Karpas-422 (cell line): ENCODE data around the gene HOXA9. TPM values are rescaled to one million over a fixed set of nuclear protein-coding genes. Genes with fewer than 3 reads are reported as not detected.
A peak's percentile ranks its signal among the peaks of the same experiment; 100 is the strongest.

Source experiments
- DNase-seq: peaks from one replicate; pipeline ENCODE4 v3.0.0-alpha.2; 2015
- H2AFZ ChIP-seq: fragments of 200-600 bp; sonication (generic); 2 replicates; pipeline ENCODE4 v1.6.1; 2014; ENCODE audit warnings: antibody characterized with exemption, low read length, mixed read lengths
- H3K27ac ChIP-seq: fragments of 200-600 bp; sonication (generic); 2 replicates; pipeline ENCODE4 v1.5.1; 2014; ENCODE audit warnings: mild to moderate bottlenecking, low read length, moderate library complexity
- H3K27me3 ChIP-seq: fragments of 200-600 bp; sonication (generic); 2 replicates; pipeline ENCODE4 v1.6.1; 2014; ENCODE audit warnings: low read length, mixed read lengths
- H3K36me3 ChIP-seq: fragments of 200-600 bp; sonication (generic); 2 replicates; pipeline ENCODE4 v1.6.1; 2014; ENCODE audit warnings: low read length, mixed read lengths; ENCODE audit not compliant: insufficient read depth
- H3K4me1 ChIP-seq: fragments of 200-600 bp; sonication (generic); 2 replicates; pipeline ENCODE4 v1.6.1; 2014; ENCODE audit warnings: mild to moderate bottlenecking, low read length, mixed read lengths
- H3K4me2 ChIP-seq: fragments of 200-600 bp; sonication (generic); 2 replicates; pipeline ENCODE4 v1.6.1; 2014; ENCODE audit warnings: low read length, low read depth, mild to moderate bottlenecking; ENCODE audit not compliant: poor library complexity, severe bottlenecking
- H3K4me3 ChIP-seq: fragments of 200-600 bp; sonication (generic); 2 replicates; pipeline ENCODE4 v1.5.1; 2014; ENCODE audit warnings: mild to moderate bottlenecking, antibody characterized with exemption, low read length, mixed read lengths
- H3K79me2 ChIP-seq: fragments of 200-600 bp; sonication (generic); 2 replicates; pipeline ENCODE4 v1.6.1; 2014; ENCODE audit warnings: mild to moderate bottlenecking, low read length, mixed read lengths
- H3K9ac ChIP-seq: fragments of 200-600 bp; sonication (generic); 2 replicates; pipeline ENCODE4 v1.6.0; 2014; ENCODE audit warnings: low read length
- H3K9me2 ChIP-seq: fragments of 200-600 bp; sonication (generic), shearing (Covaris generic); replicated peaks from 2 replicates; pipeline ENCODE4 v1.6.0; 2014; ENCODE audit warnings: mild to moderate bottlenecking, low read length, moderate library complexity; ENCODE audit not compliant: insufficient read depth
- H3K9me3 ChIP-seq: fragments of 300-700, 200-600 bp; sonication (generic); 2 replicates; pipeline ENCODE4 v1.6.1; 2014; ENCODE audit warnings: low read length, mixed read lengths
- H4K20me1 ChIP-seq: fragments of 200-600 bp; sonication (generic); 2 replicates; pipeline ENCODE4 v1.6.1; 2014; ENCODE audit warnings: mild to moderate bottlenecking, antibody characterized with exemption, low read length, low read depth; ENCODE audit not compliant: insufficient read depth
- total RNA-seq: library from RNA; depleted of rRNA; stranded (reverse); fragments of >200 nt; shearing (Covaris generic); gene quantifications from 2 replicates; pipeline ENCODE4 v1.2.3, GENCODE V29; 2014; ENCODE audit warnings: low replicate concordance

The HOXA9 gene
- total RNA-seq, 1 experiment from 2014 or later = not detected

DNA sequence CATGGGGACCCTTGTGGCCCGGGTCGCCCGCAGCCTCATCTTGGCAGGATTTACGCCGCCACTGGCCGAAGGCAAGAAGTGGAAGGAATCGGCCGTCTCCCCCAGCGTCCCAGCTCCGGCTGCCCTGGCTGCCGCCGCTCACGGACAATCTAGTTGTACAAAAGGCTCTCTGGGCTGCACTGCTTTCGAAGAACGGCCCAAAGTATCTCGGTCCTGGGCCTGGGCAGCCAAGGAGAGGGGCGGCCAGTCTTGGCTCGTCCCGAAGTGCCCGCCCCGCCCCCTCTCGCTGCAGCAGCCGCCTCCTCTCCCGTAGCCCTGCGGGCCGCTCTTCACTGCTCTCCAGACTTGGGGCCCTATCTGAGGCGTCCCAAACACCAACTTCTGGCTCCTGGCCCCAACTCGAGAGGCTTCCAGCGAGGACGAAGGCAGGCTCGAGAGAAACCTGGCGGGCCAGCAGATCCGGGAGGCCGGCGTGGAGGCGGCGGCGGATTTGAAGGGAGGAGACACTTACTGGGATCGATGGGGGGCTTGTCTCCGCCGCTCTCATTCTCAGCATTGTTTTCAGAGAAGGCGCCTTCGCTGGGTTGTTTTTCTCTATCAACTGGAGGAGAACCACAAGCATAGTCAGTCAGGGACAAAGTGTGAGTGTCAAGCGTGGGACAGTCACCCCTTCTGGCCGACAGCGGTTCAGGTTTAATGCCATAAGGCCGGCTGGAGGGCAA is 809 bp downstream of the HOXA9 start:
- H3K27ac ChIP-seq = no peak overlapping the region
- H3K36me3 ChIP-seq = no peaks in the 10 kb centered on the region
- no peaks in the 10 kb centered on the region for H3K9me3 ChIP-seq
- no peaks in the 10 kb centered on the region for H3K9me2 ChIP-seq
- no peaks in the 10 kb centered on the region for H3K27me3 ChIP-seq
- H3K79me2 ChIP-seq = no peaks in the 10 kb centered on the region
- no peak overlapping the region for H2AFZ ChIP-seq
- H3K9ac ChIP-seq = no peak overlapping the region
- H3K4me2 ChIP-seq = no peak overlapping the region
- no peaks in the 10 kb centered on the region for H4K20me1 ChIP-seq
- no peak for DNase-seq
- H3K4me1 ChIP-seq = peaks cover 18% of the 10 kb centered on the region
- H3K4me3 ChIP-seq = no peak overlapping the region

DNA sequence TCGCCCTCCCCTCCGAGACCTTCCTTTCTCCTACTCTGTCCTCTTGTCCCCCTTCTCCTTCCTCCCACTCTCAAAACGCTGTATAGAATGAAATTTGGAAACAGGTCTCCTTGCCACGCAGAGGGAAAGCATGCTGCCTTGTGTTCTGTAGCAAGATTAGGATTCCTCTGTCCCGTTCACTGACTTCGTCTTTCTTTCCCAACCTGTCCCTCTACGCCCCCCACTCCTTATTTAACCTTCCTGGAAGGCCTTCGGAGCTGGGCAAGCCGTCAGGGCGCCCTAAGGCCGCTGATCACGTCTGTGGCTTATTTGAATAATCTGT is 1.3 kb downstream of the HOXA9 start:
- Histone ChIP-seq H3K9ac (no peak overlapping the region), H3K79me2 (no peaks in the 10 kb centered on the region), H3K9me2 (no peaks in the 10 kb centered on the region), H3K27ac (no peak overlapping the region), H3K9me3 (no peaks in the 10 kb centered on the region), H3K4me1 (peaks cover 18% of the 10 kb centered on the region), H2AFZ (no peak overlapping the region), H3K36me3 (no peaks in the 10 kb centered on the region), H4K20me1 (no peaks in the 10 kb centered on the region), H3K27me3 (no peaks in the 10 kb centered on the region), H3K4me2 (no peak overlapping the region), H3K4me3 (no peak overlapping the region)
- DNase-seq = no peak

- Histone ChIP-seq H3K79me2 (no peaks in the 10 kb centered on the region), H3K4me2 (no peak overlapping the region)
Observed at GRCh38 chr7:27163288-27164044, 1.9 kb downstream of the HOXA9 start.

DNA sequence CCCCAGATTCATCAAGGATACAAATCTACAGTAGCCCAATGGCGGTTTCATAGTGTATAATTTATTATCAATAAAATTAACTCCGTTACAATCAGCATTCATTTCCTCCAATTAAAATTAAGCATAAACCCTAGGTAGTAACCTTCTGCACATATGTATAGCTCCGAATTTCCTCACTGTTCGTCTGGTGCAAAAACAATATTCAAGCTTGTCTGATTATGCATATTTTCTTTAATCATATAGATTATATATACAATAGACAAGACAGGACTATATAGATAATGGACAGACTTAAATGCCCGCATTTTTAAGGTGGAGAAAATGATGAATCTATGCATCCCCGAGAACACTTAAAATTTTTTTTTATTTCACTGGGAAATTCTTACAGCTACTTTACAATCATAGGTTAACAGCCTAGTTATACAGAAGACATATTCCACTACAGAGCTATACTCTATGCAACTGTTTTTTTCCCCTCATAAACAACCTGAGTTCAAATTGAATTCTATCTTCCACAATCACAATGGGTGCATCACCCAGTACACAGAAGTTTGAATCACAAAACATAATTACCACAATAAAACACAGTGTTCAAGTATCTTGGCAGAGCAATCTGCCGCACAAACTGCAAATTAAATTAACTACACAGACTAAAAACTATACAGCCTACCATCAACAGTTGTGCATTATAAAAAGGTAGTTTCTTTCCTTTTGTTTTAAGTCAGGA is 2.6 kb downstream of the HOXA9 start:
- Histone ChIP-seq H3K4me2 (no peak overlapping the region), H3K27ac (no peak overlapping the region), H3K27me3 (no peaks in the 10 kb centered on the region), H3K4me3 (no peak overlapping the region), H3K79me2 (no peaks in the 10 kb centered on the region), H3K9ac (no peak overlapping the region), H3K36me3 (no peaks in the 10 kb centered on the region), H3K9me3 (no peaks in the 10 kb centered on the region), H2AFZ (no peak overlapping the region), H4K20me1 (no peaks in the 10 kb centered on the region), H3K9me2 (no peaks in the 10 kb centered on the region), H3K4me1 (peaks cover 18% of the 10 kb centered on the region)
- DNase-seq = no peak

More at GRCh38 chr7:27163288-27164044, 1.9 kb downstream of the HOXA9 start:
- no peaks in the 10 kb centered on the region for H3K9me2 ChIP-seq
- no peaks in the 10 kb centered on the region for H3K36me3 ChIP-seq
- H3K9me3 ChIP-seq = no peaks in the 10 kb centered on the region
- H3K9ac ChIP-seq = no peak overlapping the region
- H3K27ac ChIP-seq = no peak overlapping the region
- no peak overlapping the region for H3K4me3 ChIP-seq
- peaks cover 18% of the 10 kb centered on the region for H3K4me1 ChIP-seq
- H2AFZ ChIP-seq = no peak overlapping the region
- no peaks in the 10 kb centered on the region for H4K20me1 ChIP-seq
- no peak for DNase-seq
- H3K27me3 ChIP-seq = no peaks in the 10 kb centered on the region

GRCh38 chr7:27161721-27162560 is 3.4 kb downstream of the HOXA9 start:
- peak overlapping the region; percentile 100 for H2AFZ ChIP-seq
- no peaks in the 10 kb centered on the region for H3K36me3 ChIP-seq
- peak; percentile 47 for DNase-seq
- H4K20me1 ChIP-seq = no peaks in the 10 kb centered on the region
- H3K27me3 ChIP-seq = no peaks in the 10 kb centered on the region
- H3K4me2 ChIP-seq = peak overlapping the region; percentile 100
- peaks cover 22% of the 10 kb centered on the region for H3K4me1 ChIP-seq
- H3K9me2 ChIP-seq = no peaks in the 10 kb centered on the region
- H3K4me3 ChIP-seq = peak overlapping the region; percentile 85
- peak overlapping the region; percentile 74 for H3K9ac ChIP-seq
- no peaks in the 10 kb centered on the region for H3K9me3 ChIP-seq
- no peaks in the 10 kb centered on the region for H3K79me2 ChIP-seq
- H3K27ac ChIP-seq = no peak overlapping the region

GRCh38 chr7:27161214-27161720 is 4.1 kb downstream of the HOXA9 start:
- H3K36me3 ChIP-seq = no peaks in the 10 kb centered on the region
- no peak overlapping the region for H3K27ac ChIP-seq
- peak overlapping the region; percentile 100 for H3K4me2 ChIP-seq
- peak overlapping the region; percentile 74 for H3K9ac ChIP-seq
- peak overlapping the region; percentile 100 for H2AFZ ChIP-seq
- H3K79me2 ChIP-seq = no peaks in the 10 kb centered on the region
- H3K4me3 ChIP-seq = peak overlapping the region; percentile 85
- no peaks in the 10 kb centered on the region for H4K20me1 ChIP-seq
- no peaks in the 10 kb centered on the region for H3K9me3 ChIP-seq
- peaks cover 27% of the 10 kb centered on the region for H3K4me1 ChIP-seq
- no peaks in the 10 kb centered on the region for H3K27me3 ChIP-seq
- H3K9me2 ChIP-seq = no peaks in the 10 kb centered on the region
- peak; percentile 83 for DNase-seq

DNA sequence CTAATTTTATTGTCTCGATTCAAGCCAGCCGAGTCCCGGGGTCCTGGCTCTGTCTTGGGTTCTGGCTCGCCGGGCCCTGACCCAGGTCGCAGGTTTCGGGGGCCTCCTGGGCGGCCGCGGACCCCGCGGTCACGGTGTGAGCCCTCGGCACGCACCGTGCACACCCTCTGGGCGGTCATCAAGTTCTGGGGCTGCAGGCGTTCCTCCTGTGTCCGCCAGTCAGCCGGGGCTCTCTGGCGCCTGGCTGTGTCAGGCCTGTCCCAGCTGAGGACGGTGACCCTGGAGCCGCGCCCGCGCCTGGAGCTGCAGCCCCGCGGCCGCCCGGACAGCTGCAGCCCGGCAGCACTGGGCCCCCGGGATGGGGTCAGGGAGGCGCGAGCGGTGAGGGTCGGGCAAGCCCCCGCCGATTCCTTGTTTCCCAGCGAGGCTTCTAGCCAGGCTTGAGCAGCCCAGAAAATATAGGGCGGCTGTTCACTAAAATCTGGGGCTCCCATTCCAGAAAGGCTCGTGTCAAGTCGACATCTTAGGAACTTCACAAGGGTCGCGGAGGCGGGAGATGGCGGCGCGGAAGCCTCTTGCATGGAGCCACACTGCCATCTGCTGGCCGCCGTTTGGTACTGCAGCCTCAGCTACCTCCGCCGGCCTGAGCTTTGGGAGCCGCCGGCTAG is 4.7 kb downstream of the HOXA9 start:
- H3K4me1 ChIP-seq = peaks cover 33% of the 10 kb centered on the region
- no peaks in the 10 kb centered on the region for H3K36me3 ChIP-seq
- H3K9me3 ChIP-seq = no peaks in the 10 kb centered on the region
- H4K20me1 ChIP-seq = no peaks in the 10 kb centered on the region
- peak overlapping the region; percentile 100 for H2AFZ ChIP-seq
- H3K79me2 ChIP-seq = no peaks in the 10 kb centered on the region
- H3K9me2 ChIP-seq = no peaks in the 10 kb centered on the region
- H3K27ac ChIP-seq = no peak overlapping the region
- peak overlapping the region; percentile 100 for H3K4me2 ChIP-seq
- peak overlapping the region; percentile 85 for H3K4me3 ChIP-seq
- H3K27me3 ChIP-seq = no peaks in the 10 kb centered on the region
- peak; percentile 95 for DNase-seq
- peak overlapping the region; percentile 74 for H3K9ac ChIP-seq
